Fibroblast of lung (primary cell): ENCODE results near the gene ABLIM3. TPM values are rescaled to one million over a fixed set of nuclear protein-coding genes. Genes with fewer than 3 reads are reported as not detected.

Experiments
- DNase-seq, 2 donors: peaks; one replicate each; pipeline versions ENCODE4 v3.0.0 to v3.0.0-alpha.2; 2010; ENCODE audit warnings: low read depth in 2 of 2
- H2AFZ ChIP-seq: 2 replicates; pipeline ENCODE4 v1.5.1; 2012; ENCODE audit warnings: low read length, control low read depth, inconsistent platforms
- H3K27ac ChIP-seq: 2 replicates; pipeline ENCODE4 v1.5.1; 2011; ENCODE audit warnings: low read length, control low read depth; ENCODE audit not compliant: insufficient read depth
- H3K27me3 ChIP-seq: 2 replicates; pipeline ENCODE4 v1.5.1; 2011; ENCODE audit warnings: mild to moderate bottlenecking, low read length; ENCODE audit not compliant: control insufficient read depth, insufficient read depth
- H3K36me3 ChIP-seq: 2 replicates; pipeline ENCODE4 v1.5.1; 2011; ENCODE audit warnings: low read length; ENCODE audit not compliant: control insufficient read depth, insufficient read depth
- H3K4me1 ChIP-seq: 2 replicates; pipeline ENCODE4 v1.5.1; 2011; ENCODE audit warnings: low read length; ENCODE audit not compliant: control insufficient read depth, insufficient read depth; ENCODE audit errors: extremely low read depth
- H3K4me2 ChIP-seq: 2 replicates; pipeline ENCODE4 v1.5.1; 2011; ENCODE audit warnings: low read length, control low read depth; ENCODE audit not compliant: insufficient read depth; ENCODE audit errors: extremely low read depth
- H3K4me3 ChIP-seq, 4 experiments: fragments of 200-600 bp in 1 of 4; sonication (generic) in 1 of 4; replicated peaks in 1 of 4; 2 replicates each; pipeline ENCODE4 v1.5.1; 2011 to 2016; ENCODE audit warnings: low read length in 4 of 4, low read depth in 3 of 4, mild to moderate bottlenecking in 3 of 4, control low read depth in 2 of 4, inconsistent platforms in 1 of 4, mixed read lengths in 1 of 4; ENCODE audit not compliant: insufficient read depth in 1 of 4; ENCODE audit errors: control extremely low read depth in 1 of 4
- H3K79me2 ChIP-seq: 2 replicates; pipeline ENCODE4 v1.5.1; 2012; ENCODE audit warnings: mild to moderate bottlenecking, low read length, inconsistent platforms; ENCODE audit not compliant: control insufficient read depth, insufficient read depth
- H3K9ac ChIP-seq: 2 replicates; pipeline ENCODE4 v1.5.1; 2011; ENCODE audit warnings: mild to moderate bottlenecking, low read length, control low read depth; ENCODE audit not compliant: insufficient read depth
- H3K9me3 ChIP-seq: 2 replicates; pipeline ENCODE4 v1.5.1; 2012; ENCODE audit warnings: low read depth, low read length; ENCODE audit not compliant: control insufficient read depth, insufficient read depth
- H4K20me1 ChIP-seq: 2 replicates; pipeline ENCODE4 v1.5.1; 2011; ENCODE audit warnings: low read length; ENCODE audit not compliant: control insufficient read depth, insufficient read depth; ENCODE audit errors: extremely low read depth
- CTCF ChIP-seq, 2 donors: IDR thresholded peaks in 1 of 2; conservative IDR thresholded peaks in 1 of 2; 1 replicate in 1 of 2; 2 replicates in 1 of 2; pipeline ENCODE4 v1.5.1; 2011 to 2012; ENCODE audit warnings: low read length in 2 of 2, control low read depth in 1 of 2, inconsistent platforms in 1 of 2, low read depth in 1 of 2, mild to moderate bottlenecking in 1 of 2
- EZH2 ChIP-seq: IDR thresholded peaks from 2 replicates; pipeline ENCODE4 v1.5.1; 2012; ENCODE audit warnings: low read length, control low read depth, mild to moderate bottlenecking; ENCODE audit errors: missing control alignments
- polyA plus RNA-seq, 2 donors: library from polyadenylated mRNA; depleted of rRNA in 1 of 2; stranded (reverse) in 1 of 2; unstranded in 1 of 2; fragments of >200 nt; gene quantifications; 2 replicates each; pipeline ENCODE4 v1.2.1, GENCODE V29; 2011 to 2012; ENCODE audit warnings: missing spikeins in 1 of 2
- total RNA-seq: library from RNA; depleted of rRNA; stranded (reverse); fragments of >200 nt; gene quantifications from 2 replicates; pipeline ENCODE4 v1.2.1, GENCODE V29; 2014

Gene ABLIM3
- total and polyA plus RNA-seq, 2 donors (not counting 1 experiment from before 2014, with no cell fraction given) = 48.1 to 49.9 TPM

- H3K4me3 ChIP-seq = no peak overlapping the region
- no peak overlapping the region for H2AFZ ChIP-seq
- no peak overlapping the region for H3K27ac ChIP-seq
- no peaks in the 10 kb centered on the region for H3K4me1 ChIP-seq
- no peak for DNase-seq
- no peak overlapping the region for H3K4me2 ChIP-seq
- peaks cover 13% of the 10 kb centered on the region for H3K36me3 ChIP-seq
- peak in 1 of 2 donors; percentile 21 for TF ChIP-seq CTCF (conservative IDR thresholded peaks at IDR 0.05 in 1 of 2, IDR thresholded peaks at IDR 0.05 in 1 of 2; ENCODE audit: low read depth in 1 of 2, low read length in 2 of 2)
- TF ChIP-seq EZH2 = no peak
- H4K20me1 ChIP-seq = no peaks in the 10 kb centered on the region
- H3K27me3 ChIP-seq = no peaks in the 10 kb centered on the region
- H3K9ac ChIP-seq = no peak overlapping the region
- no peaks in the 10 kb centered on the region for H3K9me3 ChIP-seq
- no peaks in the 10 kb centered on the region for H3K79me2 ChIP-seq
Observed at GRCh38 chr5:149238540-149238939, 97.2 kb downstream of the ABLIM3 start.

GRCh38 chr5:149239917-149240316 lies 98.6 kb downstream of the ABLIM3 start:
- Histone ChIP-seq H4K20me1 (no peaks in the 10 kb centered on the region), H3K27me3 (no peaks in the 10 kb centered on the region), H3K79me2 (no peaks in the 10 kb centered on the region), H3K4me1 (no peaks in the 10 kb centered on the region), H3K4me2 (no peak overlapping the region), H3K9ac (no peak overlapping the region), H3K27ac (no peak overlapping the region), H2AFZ (no peak overlapping the region), H3K36me3 (peaks cover 9% of the 10 kb centered on the region), H3K4me3 (no peak overlapping the region), H3K9me3 (no peaks in the 10 kb centered on the region)
- TF ChIP-seq EZH2 (no peak), CTCF (conservative IDR thresholded peaks at IDR 0.05 in 1 of 2, IDR thresholded peaks at IDR 0.05 in 1 of 2; ENCODE audit: low read depth in 1 of 2, low read length in 2 of 2) (no peak)
- no peak for DNase-seq

GRCh38 chr5:149240354-149240998 lies 99.2 kb downstream of the ABLIM3 start:
- peaks cover 11% of the 10 kb centered on the region for H3K36me3 ChIP-seq
- H3K9me3 ChIP-seq = no peaks in the 10 kb centered on the region
- no peak for DNase-seq

More at GRCh38 chr5:149240354-149240998, 99.2 kb downstream of the ABLIM3 start:
- no peak overlapping the region for H3K27ac ChIP-seq
- TF ChIP-seq EZH2 (no peak), CTCF (conservative IDR thresholded peaks at IDR 0.05 in 1 of 2, IDR thresholded peaks at IDR 0.05 in 1 of 2; ENCODE audit: low read depth in 1 of 2, low read length in 2 of 2) (no peak)
- H2AFZ ChIP-seq = no peak overlapping the region
- no peaks in the 10 kb centered on the region for H4K20me1 ChIP-seq
- H3K9ac ChIP-seq = no peak overlapping the region
- no peak overlapping the region for H3K4me2 ChIP-seq
- no peaks in the 10 kb centered on the region for H3K27me3 ChIP-seq
- no peaks in the 10 kb centered on the region for H3K79me2 ChIP-seq
- no peaks in the 10 kb centered on the region for H3K4me1 ChIP-seq
- no peak overlapping the region for H3K4me3 ChIP-seq
